Liver (tissue), 9 donors: ENCODE measurements around the gene PAK1. TPM values are rescaled to one million over a fixed set of nuclear protein-coding genes. Genes with fewer than 3 reads are reported as not detected.

Experiments used
- DNase-seq: peaks from one replicate; pipeline ENCODE4 v3.0.0-alpha.2; 2017; ENCODE audit warnings: low spot score
- H3K27ac ChIP-seq, 2 donors: one replicate each; pipeline ENCODE4 v1.7.0; 2013; ENCODE audit warnings: inconsistent platforms in 2 of 2, low read length in 2 of 2, control low read depth in 1 of 2, low read depth in 1 of 2, mild to moderate bottlenecking in 1 of 2
- H3K27me3 ChIP-seq, 4 donors: one replicate each; pipeline versions ENCODE4 v1.6.1 to v1.7.0; 2013; ENCODE audit warnings: low read length in 3 of 4, inconsistent platforms in 1 of 4, mild to moderate bottlenecking in 1 of 4, moderate library complexity in 1 of 4; ENCODE audit not compliant: control insufficient read depth in 4 of 4, insufficient read depth in 4 of 4
- H3K36me3 ChIP-seq, 4 donors: one replicate each; pipeline versions ENCODE4 v1.6.1 to v1.7.0; 2013; ENCODE audit warnings: low read length in 3 of 4, mild to moderate bottlenecking in 3 of 4, low read depth in 1 of 4, moderate library complexity in 1 of 4; ENCODE audit not compliant: control insufficient read depth in 4 of 4, insufficient read depth in 3 of 4
- H3K4me1 ChIP-seq, 4 donors: one replicate each; pipeline versions ENCODE4 v1.6.1 to v1.7.0; 2013; ENCODE audit warnings: low read length in 3 of 4, mild to moderate bottlenecking in 3 of 4, moderate library complexity in 1 of 4; ENCODE audit not compliant: control insufficient read depth in 4 of 4, insufficient read depth in 4 of 4
- H3K4me3 ChIP-seq, 3 donors: one replicate each; pipeline versions ENCODE4 v1.6.1 to v1.7.0; 2013; ENCODE audit warnings: low read length in 3 of 3, control low read depth in 1 of 3, low read depth in 1 of 3, mild to moderate bottlenecking in 1 of 3
- H3K9ac ChIP-seq, 2 donors: one replicate each; pipeline ENCODE4 v1.7.0; 2013; ENCODE audit warnings: low read length in 2 of 2, mild to moderate bottlenecking in 2 of 2, moderate library complexity in 2 of 2, control low read depth in 1 of 2, low read depth in 1 of 2
- H3K9me3 ChIP-seq, 4 donors: one replicate each; pipeline versions ENCODE4 v1.6.1 to v1.7.0; 2013; ENCODE audit warnings: low read length in 3 of 4; ENCODE audit not compliant: control insufficient read depth in 4 of 4
- CTCF ChIP-seq: fragments of 150-350 bp; IDR thresholded peaks from 2 replicates; pipeline ENCODE4 v1.5.1; 2017; ENCODE audit warnings: improper control_type of control experiment, low read depth, low read length; ENCODE audit not compliant: missing input control
- EGR1 ChIP-seq, 2 donors: IDR thresholded peaks; 2 replicates each; pipeline ENCODE4 v1.6.1; 2016 to 2018; ENCODE audit warnings: antibody characterized with exemption in 2 of 2, low read depth in 2 of 2
- FOXA1 ChIP-seq: IDR thresholded peaks from 2 replicates; pipeline ENCODE4 v1.6.1; 2016; ENCODE audit warnings: antibody characterized with exemption
- FOXA2 ChIP-seq: IDR thresholded peaks from 2 replicates; pipeline ENCODE4 v1.6.1; 2016; ENCODE audit warnings: antibody characterized with exemption
- GABPA ChIP-seq, 2 donors: IDR thresholded peaks in 1 of 2; conservative IDR thresholded peaks in 1 of 2; 2 replicates each; pipeline ENCODE4 v1.6.1; 2016; ENCODE audit warnings: antibody characterized with exemption in 2 of 2, mild to moderate bottlenecking in 1 of 2, moderate library complexity in 1 of 2
- HNF4A ChIP-seq, 2 donors: conservative IDR thresholded peaks; 2 replicates each; pipeline ENCODE4 v1.6.1; 2016; ENCODE audit warnings: antibody characterized with exemption in 2 of 2, mild to moderate bottlenecking in 2 of 2
- HNF4G ChIP-seq: IDR thresholded peaks from 2 replicates; pipeline ENCODE4 v1.6.1; 2016; ENCODE audit warnings: antibody characterized with exemption
- JUND ChIP-seq, 2 donors: IDR thresholded peaks; 2 replicates each; pipeline ENCODE4 v1.6.1; 2016; ENCODE audit warnings: antibody characterized with exemption in 2 of 2
- NR2F2 ChIP-seq: IDR thresholded peaks from 2 replicates; pipeline ENCODE4 v1.6.1; 2016; ENCODE audit warnings: antibody characterized with exemption
- RAD21 ChIP-seq, 2 donors: IDR thresholded peaks; 2 replicates each; pipeline ENCODE4 v1.6.1; 2016; ENCODE audit warnings: antibody characterized with exemption in 2 of 2, mild to moderate bottlenecking in 2 of 2
- RXRA ChIP-seq, 2 donors: IDR thresholded peaks; 2 replicates each; pipeline ENCODE4 v1.6.1; 2017 to 2018; ENCODE audit warnings: antibody characterized with exemption in 2 of 2, mild to moderate bottlenecking in 1 of 2
- SP1 ChIP-seq: IDR thresholded peaks from 2 replicates; pipeline ENCODE4 v1.6.1; 2018; ENCODE audit warnings: antibody characterized with exemption, mild to moderate bottlenecking
- TAF1 ChIP-seq: conservative IDR thresholded peaks from 2 replicates; pipeline ENCODE4 v1.6.1; 2016; ENCODE audit warnings: antibody characterized with exemption, mild to moderate bottlenecking
- YY1 ChIP-seq: IDR thresholded peaks from 2 replicates; pipeline ENCODE4 v1.6.1; 2016; ENCODE audit warnings: antibody characterized with exemption, mild to moderate bottlenecking
- ZBTB33 ChIP-seq: IDR thresholded peaks from 2 replicates; pipeline ENCODE4 v1.6.1; 2016; ENCODE audit warnings: antibody characterized with exemption
- WGBS: extraction: QIAGEN DNeasy Blood & Tissue Kit; methylation state at CpG from one replicate; pipeline ENCODE4 v1.1.7; 2013; 5-methylcytosine and 5-hydroxymethylcytosine counted together
- polyA plus RNA-seq, 2 donors: library from polyadenylated mRNA; stranded (reverse) in 1 of 2; unstranded in 1 of 2; fragments of 200-250 nt in 1 of 2; fragments of >200 nt in 1 of 2; fragmentation: Nextera tagmentation in 1 of 2; extraction: Ambion mirVana in 1 of 2; gene quantifications; one replicate each; pipeline versions ENCODE4 v1.2.1 to v1.2.3, GENCODE V29; 2013 to 2015
- total RNA-seq, 2 donors: library from RNA; depleted of rRNA; stranded (reverse); fragments of >200 nt; gene quantifications; one replicate each; pipeline ENCODE4 v1.2.3, GENCODE V29; 2014
- TF ChIP-seq, protein P1 (sequence below): IDR thresholded peaks from 2 replicates; pipeline ENCODE4 v1.6.1; 2016; ENCODE audit warnings: antibody characterized with exemption
- TF ChIP-seq, protein P2 (sequence below): IDR thresholded peaks from 2 replicates; pipeline ENCODE4 v1.6.1; 2016; ENCODE audit warnings: antibody characterized with exemption, mild to moderate bottlenecking
- TF ChIP-seq, protein P3 (sequence below): IDR thresholded peaks from 2 replicates; pipeline ENCODE4 v1.6.1; 2016; ENCODE audit warnings: antibody characterized with exemption
- donor health status: healthy.
- donor health status: healthy.
- donor health status: healthy.
- donor health status: healthy.
- donor health status: healthy.

Gene PAK1
- total and polyA plus RNA-seq, 4 donors: 3.6 to 24.9 (median 7.4) TPM

DNA sequence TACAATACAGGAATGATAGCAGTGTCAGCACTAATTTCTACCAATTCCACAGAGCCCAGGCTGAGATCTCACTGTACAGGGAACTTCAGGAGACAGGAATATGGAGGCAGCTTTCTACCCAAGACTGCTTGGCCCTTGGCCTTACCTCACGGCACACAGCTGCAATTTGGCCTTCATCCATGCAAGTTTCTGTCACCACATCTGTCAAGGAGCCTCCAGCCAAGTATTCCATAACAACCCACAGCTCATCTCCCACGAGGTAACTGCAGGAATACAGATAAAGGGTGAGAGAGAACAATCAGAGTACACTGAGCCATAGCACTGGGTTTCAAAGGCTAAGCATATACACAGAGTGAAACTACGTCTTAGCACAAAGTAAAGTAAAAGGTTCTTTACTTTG, 133.4 kb downstream of the PAK1 start:
- Histone ChIP-seq H3K4me1 (peaks cover 0 to 2% (median 0%) of the 10 kb centered on the region in 4 donors), H3K9me3 (no peaks in the 10 kb centered on the region), H3K27ac (no peak overlapping the region), H3K36me3 (peaks cover 0 to 15% (median 3%) of the 10 kb centered on the region in 4 donors), H3K27me3 (no peaks in the 10 kb centered on the region), H3K4me3 (no peak overlapping the region), H3K9ac (no peak overlapping the region)
- TF ChIP-seq FOXA1 (no peak), GABPA (IDR thresholded peaks at IDR 0.05 in 1 of 2, conservative IDR thresholded peaks at IDR 0.05 in 1 of 2) (no peak), FOXA2 (no peak), EGR1 (IDR thresholded peaks at IDR 0.05; ENCODE audit: low read depth in 2 of 2) (no peak), HNF4A (conservative IDR thresholded peaks at IDR 0.05) (no peak), YY1 (no peak), CTCF (no peak), ZBTB33 (no peak), TAF1 (no peak), JUND (IDR thresholded peaks at IDR 0.05) (no peak), HNF4G (no peak)
- TF ChIP-seq, protein P1, sequence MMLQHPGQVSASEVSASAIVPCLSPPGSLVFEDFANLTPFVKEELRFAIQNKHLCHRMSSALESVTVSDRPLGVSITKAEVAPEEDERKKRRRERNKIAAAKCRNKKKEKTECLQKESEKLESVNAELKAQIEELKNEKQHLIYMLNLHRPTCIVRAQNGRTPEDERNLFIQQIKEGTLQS: no peak
- TF ChIP-seq, protein P2, sequence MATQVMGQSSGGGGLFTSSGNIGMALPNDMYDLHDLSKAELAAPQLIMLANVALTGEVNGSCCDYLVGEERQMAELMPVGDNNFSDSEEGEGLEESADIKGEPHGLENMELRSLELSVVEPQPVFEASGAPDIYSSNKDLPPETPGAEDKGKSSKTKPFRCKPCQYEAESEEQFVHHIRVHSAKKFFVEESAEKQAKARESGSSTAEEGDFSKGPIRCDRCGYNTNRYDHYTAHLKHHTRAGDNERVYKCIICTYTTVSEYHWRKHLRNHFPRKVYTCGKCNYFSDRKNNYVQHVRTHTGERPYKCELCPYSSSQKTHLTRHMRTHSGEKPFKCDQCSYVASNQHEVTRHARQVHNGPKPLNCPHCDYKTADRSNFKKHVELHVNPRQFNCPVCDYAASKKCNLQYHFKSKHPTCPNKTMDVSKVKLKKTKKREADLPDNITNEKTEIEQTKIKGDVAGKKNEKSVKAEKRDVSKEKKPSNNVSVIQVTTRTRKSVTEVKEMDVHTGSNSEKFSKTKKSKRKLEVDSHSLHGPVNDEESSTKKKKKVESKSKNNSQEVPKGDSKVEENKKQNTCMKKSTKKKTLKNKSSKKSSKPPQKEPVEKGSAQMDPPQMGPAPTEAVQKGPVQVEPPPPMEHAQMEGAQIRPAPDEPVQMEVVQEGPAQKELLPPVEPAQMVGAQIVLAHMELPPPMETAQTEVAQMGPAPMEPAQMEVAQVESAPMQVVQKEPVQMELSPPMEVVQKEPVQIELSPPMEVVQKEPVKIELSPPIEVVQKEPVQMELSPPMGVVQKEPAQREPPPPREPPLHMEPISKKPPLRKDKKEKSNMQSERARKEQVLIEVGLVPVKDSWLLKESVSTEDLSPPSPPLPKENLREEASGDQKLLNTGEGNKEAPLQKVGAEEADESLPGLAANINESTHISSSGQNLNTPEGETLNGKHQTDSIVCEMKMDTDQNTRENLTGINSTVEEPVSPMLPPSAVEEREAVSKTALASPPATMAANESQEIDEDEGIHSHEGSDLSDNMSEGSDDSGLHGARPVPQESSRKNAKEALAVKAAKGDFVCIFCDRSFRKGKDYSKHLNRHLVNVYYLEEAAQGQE: no peak
- DNase-seq: no peak
- 85% methylated on average over 3 of the region's 3 CpGs for WGBS

- no peak for DNase-seq
- H3K9me3 ChIP-seq: no peaks in the 10 kb centered on the region
- no peaks in the 10 kb centered on the region for H3K27me3 ChIP-seq
- H3K9ac ChIP-seq: no peak overlapping the region
- H3K4me3 ChIP-seq: no peak overlapping the region
- 93% methylated on average over 2 of the region's 3 CpGs for WGBS
- no peak overlapping the region for H3K27ac ChIP-seq
- H3K36me3 ChIP-seq: peaks cover 0 to 12% (median 4%) of the 10 kb centered on the region in 4 donors
- H3K4me1 ChIP-seq: peaks cover 0 to 2% (median 0%) of the 10 kb centered on the region in 4 donors
- TF ChIP-seq FOXA1 (no peak), EGR1 (IDR thresholded peaks at IDR 0.05; ENCODE audit: low read depth in 2 of 2) (no peak), FOXA2 (no peak), NR2F2 (no peak), RXRA (IDR thresholded peaks at IDR 0.05) (no peak), SP1 (no peak), GABPA (IDR thresholded peaks at IDR 0.05 in 1 of 2, conservative IDR thresholded peaks at IDR 0.05 in 1 of 2) (no peak), CTCF (no peak), YY1 (no peak), HNF4A (conservative IDR thresholded peaks at IDR 0.05) (no peak), RAD21 (IDR thresholded peaks at IDR 0.05) (no peak)
- TF ChIP-seq, protein P1: no peak
- TF ChIP-seq, protein P2: no peak
- TF ChIP-seq, protein P3, sequence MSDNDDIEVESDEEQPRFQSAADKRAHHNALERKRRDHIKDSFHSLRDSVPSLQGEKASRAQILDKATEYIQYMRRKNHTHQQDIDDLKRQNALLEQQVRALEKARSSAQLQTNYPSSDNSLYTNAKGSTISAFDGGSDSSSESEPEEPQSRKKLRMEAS: no peak
Observed at GRCh38 chr11:77332259-77332658, 141.6 kb downstream of the PAK1 start.
